ENCODE data around the gene MLXIPL.
"Not testable (repeated sequence)": the region's sequence is repeated elsewhere in the genome, so short reads cannot be mapped to it uniquely, and the experiment has no call there.

The MLXIPL gene

DNA sequence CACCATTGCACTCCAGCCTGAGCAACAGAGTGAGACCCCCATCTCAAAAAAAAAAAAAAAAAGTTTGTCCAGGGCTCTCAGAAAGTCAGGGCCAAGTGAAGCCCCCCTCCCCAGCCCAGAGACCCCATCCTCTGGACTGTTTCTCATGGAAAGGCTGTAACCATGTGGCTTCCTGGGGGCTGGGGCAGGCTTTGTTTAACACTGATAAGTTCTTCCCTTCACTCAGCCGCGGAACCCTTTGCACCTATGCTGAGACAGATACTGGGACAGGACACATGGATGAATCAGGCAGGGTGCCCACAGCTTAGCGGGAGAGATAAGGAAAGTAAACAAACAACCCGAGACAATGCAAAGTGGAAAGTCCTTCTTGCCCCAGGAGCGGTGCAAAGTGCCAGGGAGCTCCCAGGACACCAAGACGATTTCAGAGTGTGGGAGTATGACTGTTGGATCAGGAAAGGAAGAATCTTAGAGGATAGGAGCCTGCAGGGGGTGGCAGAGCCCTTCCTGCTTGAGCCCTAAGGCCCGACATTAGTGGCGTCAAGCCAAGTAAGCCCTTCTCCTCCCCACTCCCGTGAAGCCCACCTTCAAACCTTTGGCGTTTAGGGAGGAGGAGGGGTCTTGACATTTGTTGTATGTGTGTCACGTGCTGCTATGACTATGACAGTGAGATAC is 11.6 kb downstream of the MLXIPL start:
- no peak for DNase-seq

DNA sequence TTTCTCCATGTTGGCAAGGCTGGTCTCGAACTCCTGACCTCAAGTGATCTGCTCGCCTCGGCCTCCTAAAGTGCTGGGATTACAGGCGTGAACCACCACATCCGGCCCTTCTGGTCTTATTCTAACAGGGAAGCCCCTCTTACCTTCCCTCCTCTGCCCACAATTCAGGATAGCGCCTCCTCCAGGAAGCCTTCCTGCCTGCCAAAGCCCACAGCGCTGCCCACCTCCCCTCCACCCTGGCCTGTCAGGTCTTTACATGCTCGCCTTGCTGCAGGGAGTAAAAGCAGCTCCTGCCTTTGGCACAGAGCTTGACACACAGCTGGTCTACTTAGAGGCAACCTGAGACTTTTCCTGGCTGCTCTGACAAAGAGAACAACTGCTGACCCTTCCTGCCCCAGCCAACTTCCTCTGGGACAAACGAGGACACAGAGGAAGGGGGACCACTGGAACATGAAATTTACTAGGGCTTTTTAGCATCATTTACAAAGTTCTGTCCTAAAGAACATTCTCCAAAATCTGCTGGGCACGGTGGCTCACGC is 13.2 kb downstream of the MLXIPL start:
- no peak for DNase-seq

DNA sequence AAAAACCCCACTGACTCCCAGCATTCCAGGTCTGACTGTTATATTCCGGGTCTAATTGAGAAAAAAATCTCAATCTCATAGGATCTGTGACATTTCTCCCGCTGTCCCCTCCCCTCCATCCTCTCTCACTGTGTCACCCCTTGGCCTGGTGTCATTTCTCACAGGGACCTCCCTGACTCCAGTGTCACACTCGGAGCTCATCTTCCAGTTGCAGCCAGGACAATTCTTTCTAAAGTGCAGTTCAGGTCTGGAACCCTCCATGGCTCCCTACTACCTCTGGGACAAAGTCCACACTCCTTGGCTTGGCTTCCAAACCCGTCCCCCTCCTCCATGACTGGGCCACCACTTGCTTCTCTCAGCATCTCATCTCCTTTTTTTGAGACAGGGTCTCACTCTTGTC is 14.2 kb downstream of the MLXIPL start:
- no peak for DNase-seq

DNA sequence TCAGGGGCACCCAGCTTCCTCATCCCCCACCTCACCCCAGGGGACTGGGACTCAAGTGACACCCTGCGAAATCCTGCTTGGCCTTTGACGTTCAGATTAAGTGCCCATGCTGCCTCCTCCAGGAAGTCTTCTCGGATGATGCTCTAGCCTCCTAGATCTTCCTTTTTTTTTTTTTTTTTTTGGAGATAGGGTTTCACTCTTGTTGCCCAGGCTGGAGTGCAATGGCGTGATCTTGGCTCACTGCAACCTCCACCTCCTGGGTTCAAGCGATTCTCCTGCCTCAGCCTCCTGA is 16.7 kb downstream of the MLXIPL start:
- not testable (repeated sequence) for DNase-seq

DNA sequence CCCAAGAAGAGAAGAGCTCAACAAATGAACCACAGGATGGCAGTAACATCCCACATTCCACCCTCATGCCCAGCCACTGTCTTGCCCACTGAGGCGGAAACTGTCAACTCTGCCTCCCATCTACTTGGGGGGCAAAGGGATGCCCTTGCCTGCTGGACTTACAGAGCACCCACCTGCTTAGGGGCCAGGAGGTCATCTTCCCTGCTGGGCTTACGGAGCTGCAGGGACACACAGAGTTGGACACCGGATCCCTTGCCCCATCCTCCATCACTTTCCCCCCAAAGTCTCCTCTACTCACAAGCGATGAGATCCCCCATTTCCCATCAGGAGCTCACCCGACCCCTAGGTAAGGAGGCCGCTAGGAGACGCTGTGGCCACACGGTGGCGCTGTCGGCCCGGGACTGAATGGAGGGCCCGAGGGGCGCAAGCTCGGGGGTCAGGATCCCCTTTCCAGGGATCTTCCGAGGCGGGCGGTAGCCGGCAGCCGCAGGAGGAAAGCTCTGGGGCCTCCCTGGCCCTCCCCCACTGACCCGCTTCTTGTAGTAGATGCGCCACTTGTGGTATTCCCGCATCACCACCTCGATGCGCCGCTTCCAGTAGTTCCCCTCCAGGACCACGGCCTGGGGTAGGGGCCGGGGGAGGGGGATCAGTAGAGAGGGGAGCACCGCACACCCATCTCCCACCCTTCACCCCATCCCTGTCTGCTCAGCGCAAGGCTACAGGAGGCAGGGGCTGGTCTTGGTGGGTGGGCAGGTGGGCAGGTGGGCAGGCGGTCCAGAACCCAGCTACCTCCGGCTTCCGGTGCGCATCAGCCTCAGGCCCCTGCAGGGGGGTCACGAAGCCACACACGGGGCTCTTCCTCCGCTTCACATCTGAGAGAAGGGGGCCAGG is 17.3 kb downstream of the MLXIPL start:
- DNase-seq, result peak; percentile 68

DNA sequence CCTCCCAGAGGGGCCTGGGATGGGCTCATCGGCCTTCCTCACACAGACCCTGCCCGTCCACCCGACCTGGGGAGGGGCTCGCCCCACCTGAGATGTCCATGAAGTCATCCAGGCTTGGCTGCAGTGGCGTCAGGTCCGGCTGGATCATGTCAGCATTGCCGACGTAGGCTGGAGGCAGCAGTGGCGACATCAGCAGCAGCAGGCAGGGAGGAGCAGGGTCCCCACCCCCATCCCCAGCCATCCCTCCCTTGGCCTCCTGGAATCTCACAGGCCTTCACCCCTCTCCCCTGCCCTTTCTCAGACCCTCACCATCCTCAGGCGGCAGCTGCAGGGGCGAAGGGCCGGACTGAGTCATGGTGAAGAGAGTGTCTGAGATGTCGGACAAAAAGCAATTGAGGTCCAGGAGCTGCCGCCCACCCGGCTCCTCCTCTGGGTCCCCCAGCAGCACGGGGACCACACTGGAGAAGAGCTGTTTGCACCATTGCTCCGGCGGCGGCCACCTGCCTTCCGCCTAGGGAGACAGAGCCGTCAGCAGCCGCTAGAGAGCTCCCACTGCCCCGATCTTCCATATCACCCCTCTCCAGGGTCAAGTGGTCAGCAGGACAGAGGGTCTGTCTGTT is 18.6 kb downstream of the MLXIPL start:
- no peak for DNase-seq

DNA sequence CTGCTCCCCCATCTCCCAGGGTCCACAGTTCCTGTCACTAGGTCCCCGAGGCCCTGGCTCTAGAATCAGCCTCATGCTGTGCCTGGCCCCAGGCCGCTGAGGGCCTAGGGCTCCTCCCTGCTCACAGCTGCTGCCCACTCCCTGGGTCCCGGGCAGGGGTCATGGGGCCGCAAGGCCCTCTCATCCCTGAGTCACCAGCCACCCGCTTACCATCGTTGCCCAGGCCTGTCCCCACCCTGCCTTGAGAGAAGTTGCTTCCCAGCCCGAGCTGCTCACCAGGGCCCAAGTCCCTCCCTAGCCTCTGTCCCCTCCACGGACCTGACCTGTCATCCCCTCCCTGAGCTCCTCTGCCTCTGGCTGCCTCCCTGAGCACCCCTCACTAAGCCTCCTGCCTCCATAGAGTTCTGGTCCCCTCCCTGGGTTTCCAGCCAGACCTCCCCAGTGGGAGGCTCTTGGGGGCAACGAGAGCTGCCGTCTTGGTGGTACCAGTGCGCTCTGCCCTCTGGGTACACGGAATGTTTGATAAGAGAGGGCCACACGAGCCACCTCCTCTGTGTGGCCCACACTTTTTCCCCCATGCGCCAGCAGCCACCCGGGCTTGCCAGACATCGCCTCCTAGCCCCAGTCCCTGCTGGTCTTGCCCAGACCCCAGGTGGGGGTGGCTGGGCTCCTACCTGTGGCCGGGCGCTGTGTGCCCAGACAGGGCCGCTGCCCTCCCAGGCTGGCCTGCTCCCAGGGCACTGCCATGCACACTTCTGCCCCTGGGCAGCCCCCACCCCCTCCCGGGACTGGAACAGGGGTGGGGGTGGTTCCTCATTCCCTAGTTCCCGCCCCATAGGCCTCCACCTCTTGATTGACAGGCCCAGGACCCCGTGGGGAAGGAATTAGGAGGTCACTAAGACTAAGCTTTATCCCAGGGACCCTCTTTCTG is 21.3 kb downstream of the MLXIPL start:
- DNase-seq, result no peak

DNA sequence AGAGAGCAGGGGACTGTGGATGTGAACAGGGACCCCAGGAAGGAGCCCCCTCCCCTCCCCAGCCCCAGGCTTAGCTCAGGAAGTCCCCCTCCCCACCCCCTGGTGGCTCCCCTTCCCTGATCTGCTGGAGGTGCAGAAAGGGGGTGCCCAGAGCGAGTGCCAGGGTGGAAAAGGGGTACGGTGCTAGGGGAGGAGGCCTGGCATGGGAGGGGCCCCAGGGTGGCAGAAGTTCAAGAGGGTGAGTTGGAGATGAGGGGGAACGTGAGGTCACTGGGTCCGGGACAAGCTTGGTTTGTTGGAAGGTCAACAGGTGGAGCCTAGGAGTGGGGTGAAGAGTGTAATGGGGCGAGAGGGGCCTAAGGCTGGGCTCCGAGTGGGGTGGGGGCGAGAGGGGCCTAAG is 24.4 kb downstream of the MLXIPL start:
- no peak for DNase-seq

DNA sequence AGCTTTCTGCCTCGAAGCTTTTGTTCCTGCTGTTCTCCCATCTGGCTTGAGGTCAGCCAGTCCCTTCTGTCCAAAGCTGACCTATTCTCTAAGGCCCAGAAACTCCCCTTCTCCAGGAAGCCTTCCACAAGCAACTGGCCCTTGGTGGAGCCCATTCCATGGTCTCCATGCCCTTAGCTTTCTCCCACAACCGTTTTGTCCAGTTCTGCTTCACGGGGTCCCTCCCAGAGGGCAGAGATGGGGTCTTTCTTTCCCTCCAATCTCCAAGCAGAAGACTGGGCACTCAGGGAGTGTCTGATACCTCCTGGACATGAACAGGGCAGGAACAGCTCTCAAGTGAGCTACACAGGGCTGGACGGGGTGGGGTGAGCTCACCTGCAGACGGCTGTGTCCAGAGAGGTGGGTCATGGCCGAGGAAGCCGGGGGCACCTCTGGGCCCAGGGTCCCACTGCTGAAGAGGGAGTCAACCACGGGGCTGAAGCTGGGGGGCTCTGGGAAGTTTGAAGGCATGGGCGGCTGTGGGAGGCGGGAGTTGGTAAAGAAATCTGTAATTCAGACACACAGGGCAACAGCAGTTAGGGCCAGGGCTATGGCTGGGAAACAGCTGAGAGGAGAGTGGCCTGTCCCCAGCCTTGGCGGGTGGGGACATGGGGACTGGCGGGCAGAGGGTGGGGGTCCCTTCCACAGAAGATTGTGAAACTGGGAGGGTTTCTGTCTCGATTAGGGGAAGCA is 25.0 kb downstream of the MLXIPL start:
- DNase-seq, result no peak

DNA sequence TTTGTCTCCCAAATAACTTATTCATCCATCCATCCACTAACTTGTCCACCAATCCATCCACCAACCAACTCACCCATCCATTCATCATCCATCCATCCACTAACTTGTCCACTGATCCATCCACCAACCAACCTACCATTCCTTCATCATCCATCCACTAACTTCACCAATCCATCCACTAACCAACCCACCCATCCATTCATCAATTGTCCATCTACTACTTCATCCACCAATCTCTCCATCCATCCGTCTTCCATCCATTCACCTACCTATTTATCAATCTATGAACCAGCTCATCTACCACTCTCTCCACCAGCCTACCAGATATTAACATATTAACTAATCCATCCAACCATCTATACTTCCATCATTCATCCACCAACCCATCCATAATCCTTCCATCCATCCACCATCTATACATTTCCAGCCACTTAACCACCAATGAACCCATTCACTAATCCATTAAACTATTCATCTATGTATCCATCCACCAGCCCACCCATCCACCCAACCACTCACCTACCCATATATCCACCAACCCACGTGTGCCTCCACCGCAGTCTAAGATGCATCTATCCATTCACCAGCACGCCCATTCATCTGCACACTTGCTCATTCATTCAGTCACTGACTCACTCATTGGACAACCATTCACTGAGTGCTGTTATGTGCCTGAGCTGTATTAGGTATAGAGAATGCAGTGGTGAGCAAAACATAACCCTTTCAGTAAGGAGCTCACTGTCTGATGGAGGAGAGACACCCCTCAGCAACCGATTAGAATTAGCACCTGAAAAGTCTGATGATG is 26.1 kb downstream of the MLXIPL start:
- no peak for DNase-seq

DNA sequence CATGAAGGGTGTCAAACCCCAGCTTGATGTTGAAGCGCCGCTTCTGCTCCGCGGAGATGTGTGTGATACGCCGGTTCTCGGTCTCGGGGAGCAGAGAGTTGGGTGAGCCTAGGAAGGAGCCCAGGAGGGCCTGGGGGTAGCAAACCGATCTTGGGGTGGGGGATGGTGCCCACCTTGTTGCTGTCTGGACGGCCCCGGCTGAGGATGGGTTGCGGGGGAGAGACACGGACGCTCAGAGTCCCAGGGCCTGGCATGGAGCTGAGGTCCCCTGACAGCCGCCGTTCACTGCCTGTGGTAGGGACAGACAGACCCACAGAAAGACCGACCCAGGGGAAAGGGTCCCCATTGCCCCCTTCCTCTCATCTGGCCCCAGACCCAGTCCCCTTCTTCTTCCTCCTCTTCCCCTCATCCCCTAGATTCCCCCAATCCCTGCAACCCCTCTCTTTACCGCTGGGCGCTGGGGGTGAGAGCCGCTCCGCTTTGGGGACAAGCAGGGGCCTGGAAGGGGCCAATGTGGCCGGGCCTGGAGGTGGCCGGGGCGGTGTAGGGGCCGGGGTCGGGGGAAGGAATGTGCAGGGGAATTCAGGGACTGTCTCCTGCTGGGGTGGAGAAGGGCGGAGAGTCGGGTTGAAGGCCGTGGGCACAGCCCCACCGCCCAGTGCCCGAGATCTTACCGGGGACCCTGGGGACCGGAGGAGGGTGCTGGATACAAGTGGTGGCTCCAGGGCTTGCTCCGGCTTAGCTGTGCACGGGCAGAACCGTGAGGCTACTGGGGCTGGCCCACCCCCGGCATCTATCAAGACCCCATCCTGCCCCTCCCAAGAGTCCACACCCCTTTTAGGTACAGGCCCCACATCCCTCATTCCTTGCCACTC is 27.9 kb downstream of the MLXIPL start:
- no peak for DNase-seq

DNA sequence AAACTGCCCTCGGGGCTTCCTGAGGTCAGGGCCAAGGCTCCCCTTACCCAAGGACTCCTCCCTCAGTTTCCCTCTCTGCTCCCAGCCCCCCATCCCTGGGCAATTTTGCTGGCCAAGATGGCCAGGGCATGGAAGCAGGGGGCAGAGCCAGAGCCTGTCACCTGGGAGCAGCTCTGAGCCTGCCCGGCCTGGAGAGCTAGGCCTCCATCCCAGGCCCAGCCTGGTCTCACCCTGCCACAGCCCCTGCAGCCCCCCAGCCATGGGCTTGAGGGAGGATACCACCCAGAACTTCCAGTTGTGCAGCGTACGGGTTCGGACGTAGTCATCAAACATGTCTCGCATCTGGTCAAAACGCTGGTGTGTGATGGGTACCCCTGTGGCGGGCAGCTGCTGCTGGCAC is 29.0 kb downstream of the MLXIPL start:
- no peak for DNase-seq

DNA sequence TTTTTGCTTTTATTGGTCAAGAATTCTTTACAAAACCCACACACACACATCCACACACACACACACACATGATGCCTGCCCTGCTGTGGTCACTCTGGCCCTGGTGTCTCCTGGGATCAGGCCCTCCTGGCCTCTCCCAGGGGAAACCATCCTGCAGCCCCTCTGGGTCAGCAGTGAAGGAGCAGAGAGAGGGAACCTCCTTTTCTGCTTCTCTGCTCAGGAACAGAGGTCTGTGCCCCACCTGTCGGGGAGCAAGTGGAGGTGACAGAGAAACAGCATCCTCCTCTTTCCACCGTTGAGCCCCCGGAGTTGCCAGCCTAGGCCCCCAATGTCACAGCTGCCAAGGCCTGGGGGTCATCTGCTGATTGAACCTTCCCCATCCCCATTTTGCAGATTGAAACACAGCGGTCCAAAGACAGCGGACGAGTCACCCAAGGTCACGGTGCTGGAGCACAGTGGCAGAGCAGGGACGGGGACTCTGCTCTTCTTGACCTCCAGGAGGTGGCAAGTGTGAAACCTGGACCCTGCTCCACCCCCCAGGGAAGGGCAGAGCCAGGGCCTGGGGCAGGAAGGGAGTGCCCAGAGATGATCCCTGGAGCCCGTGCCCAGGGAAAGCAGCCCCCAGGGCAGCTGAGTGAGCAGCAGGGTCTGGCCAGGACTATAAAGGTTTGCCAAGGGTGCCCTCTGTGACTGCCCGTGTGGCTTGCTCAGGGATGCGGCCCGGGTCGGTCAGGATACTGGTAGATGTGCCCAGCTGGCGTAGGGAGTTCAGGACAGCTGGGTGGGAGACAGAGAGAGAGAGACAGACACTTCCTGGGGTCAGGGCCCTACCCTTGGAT is 30.9 kb downstream of the MLXIPL start:
- no peak for DNase-seq

DNA sequence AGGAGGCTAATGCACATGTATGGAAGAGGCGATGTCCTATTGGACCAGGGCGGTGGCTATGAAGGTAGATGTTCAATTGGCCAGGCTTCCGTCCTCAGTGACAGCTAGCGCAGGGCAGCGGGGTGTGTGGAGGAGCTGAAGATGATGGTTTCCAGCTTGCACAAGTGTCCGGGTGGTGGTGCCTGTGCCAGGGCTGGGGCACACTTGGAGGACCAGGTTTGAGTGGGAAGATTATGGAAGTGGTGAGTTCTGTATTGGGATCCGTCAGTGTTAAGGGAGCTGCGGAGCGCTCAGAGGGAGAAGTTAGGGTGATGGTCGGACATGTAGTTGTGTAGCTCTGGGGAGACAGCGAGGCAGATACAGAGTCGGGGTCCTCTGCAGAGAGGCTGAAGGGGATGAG is 37.4 kb downstream of the MLXIPL start:
- no peak for DNase-seq

DNA sequence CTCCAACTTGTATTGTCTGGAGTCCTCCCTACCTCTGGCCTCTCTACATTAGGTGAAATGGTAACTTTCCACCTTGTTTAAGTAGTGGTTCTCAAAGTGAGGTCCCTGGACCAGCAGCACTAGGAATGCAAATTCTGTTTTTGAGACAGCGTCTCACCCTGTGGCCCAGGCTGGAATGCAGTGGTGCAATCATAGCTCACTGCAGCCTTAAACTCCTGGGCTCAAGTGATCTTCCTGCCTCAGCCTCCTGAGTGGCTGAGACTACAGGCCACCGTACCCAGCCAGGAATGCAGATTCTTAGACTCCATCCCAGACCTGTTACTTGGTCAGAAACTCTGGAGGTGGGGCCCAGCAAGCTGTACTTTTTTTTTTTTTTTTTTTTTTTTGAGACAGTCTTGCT is 39.1 kb downstream of the MLXIPL start:
- no peak for DNase-seq

DNA sequence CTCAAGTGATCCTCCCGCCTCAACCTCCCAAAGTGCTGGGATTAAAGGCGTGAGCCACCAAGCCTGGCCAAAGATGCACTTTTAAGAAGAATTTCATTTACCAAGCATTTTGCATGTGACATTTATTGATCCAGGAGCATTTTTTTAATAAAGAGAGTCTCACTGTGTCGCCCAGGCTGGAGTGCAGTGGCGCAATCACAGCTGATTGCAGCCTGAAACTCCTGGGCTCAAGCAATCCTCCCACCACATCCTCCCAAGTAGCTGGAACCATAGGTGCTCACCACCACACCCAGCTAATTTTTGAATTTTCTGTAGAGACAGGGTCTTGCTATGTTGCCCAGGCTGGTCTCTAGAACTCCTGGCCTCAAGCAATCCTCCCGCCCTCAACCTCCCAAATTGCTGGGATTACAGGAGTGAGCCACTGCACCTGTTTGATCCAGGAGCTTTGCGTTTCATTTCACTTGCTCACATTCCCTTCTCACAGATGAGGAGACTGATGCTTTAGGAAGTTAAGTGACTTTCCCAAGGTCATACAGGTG is 41.6 kb downstream of the MLXIPL start:
- DNase-seq, result no peak

DNA sequence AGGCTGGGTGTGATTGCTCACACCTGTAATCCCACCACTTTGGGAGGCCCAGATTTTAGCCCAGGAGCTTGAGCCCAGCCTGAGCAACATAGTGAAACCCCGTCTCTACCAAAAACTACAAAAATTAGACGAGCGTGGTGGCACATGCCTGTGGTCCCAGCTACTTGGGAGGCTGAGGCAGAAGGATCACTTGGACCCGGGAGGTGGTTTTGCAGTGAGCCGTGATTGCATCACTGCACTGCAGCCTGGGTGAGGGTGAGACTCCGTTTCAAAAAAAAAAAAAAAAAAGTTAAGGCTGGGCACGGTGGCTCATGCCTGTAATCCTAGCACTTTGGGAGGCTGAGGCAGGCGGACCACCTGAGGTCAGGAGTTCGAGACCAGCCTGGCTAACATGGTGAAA is 43.3 kb downstream of the MLXIPL start:
- DNase-seq, result not testable (repeated sequence)

DNA sequence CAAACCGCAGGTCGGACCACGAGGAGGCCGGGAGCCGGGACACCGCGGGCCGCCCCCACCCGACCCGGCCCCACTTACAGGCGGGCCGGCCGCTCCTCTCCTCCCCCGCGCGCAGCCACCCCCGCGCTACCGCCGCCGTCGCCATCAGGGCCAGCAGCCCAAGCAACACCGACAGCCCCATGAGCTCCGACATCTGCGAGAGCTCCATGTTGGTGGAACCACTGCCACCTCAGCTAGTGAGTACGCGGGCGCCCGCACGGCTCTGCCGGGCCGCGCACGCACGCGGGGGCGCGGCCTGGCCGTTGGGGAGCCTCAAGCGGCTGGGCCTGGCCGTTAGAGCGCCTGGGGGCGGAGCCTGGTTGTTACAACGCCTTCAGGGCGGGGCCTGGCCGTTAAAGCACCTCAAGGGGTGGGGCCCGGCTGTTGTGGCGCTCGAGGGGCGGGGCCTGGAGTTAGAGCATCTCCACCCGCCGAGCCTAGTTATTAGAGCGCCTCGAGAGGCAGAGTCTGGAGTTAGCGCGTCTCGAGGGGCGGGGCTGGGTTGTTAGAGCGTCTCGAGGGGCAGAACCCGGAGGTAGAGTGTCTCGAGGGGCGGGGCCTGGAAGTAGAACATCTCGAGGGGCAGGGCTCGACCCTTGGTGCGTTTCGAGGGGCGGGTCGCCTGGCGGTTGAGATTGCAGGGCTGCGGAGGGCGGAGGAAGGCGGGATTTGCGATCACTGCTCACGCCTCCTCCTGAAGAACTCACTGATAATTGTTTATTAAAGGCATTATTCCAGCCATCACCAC is 45.8 kb downstream of the MLXIPL start, which contains the start of gene TBL2:
TSS of gene TBL2 (minus strand) at position 238 of the 787 bp plus-strand sequence. CDS start at position 208, 30 bp downstream.
- DNase-seq, result peak; percentile 99
